HG02798 (cell line): ENCODE measurements around the gene TATDN2.
"Not testable (repeated sequence)": the region's sequence is repeated elsewhere in the genome, so short reads cannot be mapped to it uniquely, and the experiment has no call there.

Source experiments
- ATAC-seq: cut with Tn5 transposase; IDR thresholded peaks from one replicate; pipeline ENCODE4 v1.9.1; 2021; ENCODE audit warnings: mild to moderate bottlenecking; ENCODE audit not compliant: unreplicated experiment, poor library complexity

Gene TATDN2

GRCh38 chr3:10266936-10267335 lies 18.7 kb downstream of the TATDN2 start:
- not testable (repeated sequence) for ATAC-seq

DNA sequence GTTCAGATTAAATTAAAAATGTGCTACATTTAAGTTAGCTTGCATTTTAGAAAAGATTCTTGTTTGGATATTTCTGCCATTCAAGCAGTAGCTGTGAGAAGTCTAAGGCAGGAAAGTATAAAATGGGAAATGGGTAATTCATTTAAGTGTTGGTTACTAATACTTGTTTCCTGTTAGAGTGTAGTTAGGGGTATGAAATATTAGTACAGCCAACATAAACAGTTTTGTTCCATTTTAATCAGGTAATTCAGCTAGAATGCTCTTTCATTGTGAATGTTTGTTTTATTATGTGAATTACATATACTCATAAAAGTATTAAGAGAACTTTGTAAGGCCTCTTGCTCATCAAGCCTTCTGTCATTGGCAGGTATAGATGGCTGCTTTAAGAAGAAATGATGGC lies 19.9 kb downstream of the TATDN2 start:
- no peak for ATAC-seq

DNA sequence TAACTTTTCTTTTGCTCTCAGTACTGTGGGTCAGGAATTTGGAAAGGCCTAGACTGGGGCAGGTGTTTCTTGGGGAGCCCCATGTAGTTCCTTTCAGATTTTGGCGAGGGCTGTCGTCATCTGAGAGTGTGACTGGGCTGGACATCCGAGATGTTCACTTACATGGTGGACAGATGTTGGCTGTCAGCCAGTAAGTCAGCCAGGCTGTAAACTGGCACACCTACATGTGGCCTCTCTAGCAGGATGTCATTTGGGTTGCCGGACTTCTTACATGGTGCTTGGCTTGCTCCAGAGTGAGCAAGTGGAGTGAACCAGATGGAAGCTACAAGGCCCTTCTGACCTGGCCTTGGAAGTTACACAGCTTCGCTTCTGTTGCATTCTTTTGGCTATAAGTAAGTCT lies 20.7 kb downstream of the TATDN2 start:
- ATAC-seq: no peak

- ATAC-seq: no peak
These were observed 21.2 kb downstream of the TATDN2 start for GRCh38 chr3:10269443-10269842.

DNA sequence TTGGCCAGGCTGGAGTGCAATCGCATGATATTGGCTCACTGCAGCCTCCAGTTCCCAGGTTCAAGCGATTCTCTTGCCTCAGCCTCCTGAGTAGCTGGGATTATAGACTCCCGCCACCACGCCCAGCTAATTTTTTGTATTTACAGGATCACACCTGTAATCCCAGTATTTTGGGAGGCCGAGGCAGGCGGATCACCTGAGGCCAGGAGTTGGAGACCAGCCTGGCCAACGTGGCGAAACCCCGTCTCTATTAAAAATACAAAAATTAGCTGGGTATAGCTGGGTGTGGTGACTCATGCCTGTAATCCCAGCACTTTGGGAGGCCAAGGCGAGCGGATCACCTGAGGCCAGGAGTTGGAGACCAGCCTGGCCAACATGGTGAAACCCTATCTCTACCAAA lies 24.2 kb downstream of the TATDN2 start:
- ATAC-seq: not testable (repeated sequence)

DNA sequence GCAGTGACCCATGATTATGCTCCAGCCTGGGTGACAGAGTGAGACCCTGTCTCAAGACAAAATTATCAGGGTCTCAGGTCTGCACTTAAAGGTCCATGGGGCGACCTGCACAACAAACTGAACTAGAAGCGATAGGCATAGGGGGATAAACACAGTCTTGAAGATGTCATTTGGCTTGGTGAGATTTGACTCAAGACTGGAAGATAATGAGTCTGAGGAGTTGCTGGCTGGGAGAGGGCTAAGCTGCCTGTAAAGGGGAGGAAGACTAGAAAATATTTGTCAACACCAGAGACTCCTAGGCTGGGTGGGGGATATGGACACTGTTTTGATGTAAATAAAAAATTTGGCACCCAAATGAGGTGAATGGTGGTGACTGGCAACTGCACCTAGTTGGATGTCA lies 24.7 kb downstream of the TATDN2 start:
- no peak for ATAC-seq

DNA sequence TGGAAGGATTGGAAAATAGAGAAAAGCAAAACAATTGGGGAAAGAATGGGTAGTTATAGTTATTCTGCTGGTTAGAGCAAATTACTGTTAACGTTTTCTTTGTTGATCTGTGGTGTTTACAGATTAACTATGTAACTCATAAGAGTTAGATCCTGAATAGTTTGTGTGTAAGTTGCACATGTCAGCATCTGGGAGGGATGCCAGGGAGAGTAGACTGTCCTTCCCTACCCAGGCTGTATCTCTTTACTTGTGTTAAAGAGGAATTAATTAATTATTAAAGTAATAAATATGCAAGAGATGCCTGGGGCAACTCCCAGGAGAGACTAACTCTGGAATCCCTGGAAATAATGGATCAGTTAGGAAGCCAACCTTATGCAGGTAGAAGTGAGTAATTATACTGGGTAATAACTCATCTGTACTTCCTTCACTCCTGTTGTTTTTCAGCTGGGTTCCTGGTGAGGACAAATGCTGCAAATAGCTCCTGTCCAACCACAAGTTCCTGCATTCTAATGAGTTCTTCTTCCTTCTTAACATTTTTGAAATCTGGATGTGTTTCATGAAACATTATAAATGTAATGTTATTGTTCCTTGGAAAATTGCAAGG lies 25.5 kb downstream of the TATDN2 start:
- no peak for ATAC-seq

GRCh38 chr3:10274601-10275000 lies 26.3 kb downstream of the TATDN2 start:
- ATAC-seq: no peak

GRCh38 chr3:10277115-10277625 lies 28.9 kb downstream of the TATDN2 start:
- no peak for ATAC-seq

- no peak for ATAC-seq
These were observed 30.2 kb downstream of the TATDN2 start for GRCh38 chr3:10278501-10278900.

- no peak for ATAC-seq
These were observed 31.3 kb downstream of the TATDN2 start for GRCh38 chr3:10279384-10280176.

DNA sequence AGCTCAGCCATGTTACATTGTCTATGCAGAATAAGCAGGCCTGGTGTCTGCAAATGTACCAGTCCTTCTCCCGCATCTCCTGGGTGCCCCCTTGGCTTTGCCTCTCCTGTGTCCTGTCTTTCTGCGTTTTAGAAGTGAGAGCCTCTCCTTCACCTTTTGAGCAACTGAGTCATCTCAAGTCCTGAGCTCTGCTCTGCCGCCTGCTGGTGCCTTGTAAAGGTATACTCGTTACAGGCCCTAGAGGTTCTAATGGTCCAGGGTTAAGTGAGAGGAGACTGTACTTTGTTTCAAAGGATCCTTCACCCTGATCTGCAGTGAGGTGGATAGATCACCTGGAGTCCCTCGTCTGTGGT lies 31.9 kb downstream of the TATDN2 start:
- ATAC-seq: no peak

DNA sequence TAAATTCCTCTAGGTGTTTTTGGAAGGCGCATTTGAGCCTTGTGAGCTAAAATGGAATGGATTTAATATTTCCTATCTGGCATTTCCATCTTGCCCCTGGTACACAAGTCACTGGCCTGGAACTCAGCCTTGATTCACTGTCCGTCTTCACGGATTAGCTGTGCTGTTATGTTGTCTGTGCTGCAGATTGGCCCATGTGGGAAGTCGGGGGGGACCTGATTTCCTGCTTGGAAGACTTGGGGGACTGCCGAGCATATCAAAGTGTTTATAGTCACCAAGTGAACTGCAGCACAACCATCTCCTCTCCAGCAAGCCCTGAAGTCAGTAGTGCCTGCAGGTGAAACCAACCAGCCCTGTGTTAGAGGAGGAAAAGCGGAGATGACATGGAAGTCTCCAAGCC lies 32.3 kb downstream of the TATDN2 start:
- ATAC-seq: no peak

- ATAC-seq: no peak
These were observed 33.7 kb downstream of the TATDN2 start for GRCh38 chr3:10281951-10282350.

DNA sequence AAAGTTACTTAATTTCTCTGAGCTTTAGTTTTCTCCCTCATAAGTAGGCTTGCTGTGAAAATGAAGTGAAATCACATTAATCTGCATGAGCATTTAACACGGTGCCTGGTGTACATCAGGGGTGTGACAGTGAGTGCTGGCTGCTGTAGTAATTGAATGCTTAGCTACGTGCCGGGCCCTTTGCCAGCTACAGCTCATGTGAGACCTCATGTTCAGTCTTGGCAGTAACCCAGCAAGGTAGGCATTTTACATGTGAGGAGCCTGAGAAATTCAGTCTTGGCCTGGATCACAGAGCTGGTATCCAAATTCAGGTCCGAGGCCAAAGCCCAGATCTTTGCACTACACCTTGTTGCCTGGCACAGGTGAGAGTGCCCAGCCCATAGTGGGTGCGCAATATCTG lies 35.4 kb downstream of the TATDN2 start:
- ATAC-seq: no peak

DNA sequence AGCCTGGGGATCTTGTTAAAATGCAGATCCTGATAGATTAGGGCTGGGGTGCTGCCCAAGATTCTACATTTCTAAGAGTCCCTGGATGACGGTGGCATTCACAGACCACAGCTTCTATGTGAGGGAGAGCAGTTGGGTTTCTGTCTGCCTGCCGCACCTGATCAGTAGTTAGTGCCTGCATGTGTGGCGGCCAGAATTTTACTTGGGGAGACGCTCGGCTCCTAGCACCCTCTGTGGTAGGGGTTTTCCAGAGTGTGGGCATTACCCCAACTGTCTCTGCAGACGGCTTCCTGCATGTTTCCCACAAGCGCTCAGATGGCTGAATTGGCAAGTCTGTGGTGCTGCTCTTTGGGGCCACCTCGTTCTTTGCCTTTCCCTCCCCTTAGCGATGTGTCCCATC lies 36.2 kb downstream of the TATDN2 start:
- no peak for ATAC-seq

- no peak for ATAC-seq
These were observed 37.2 kb downstream of the TATDN2 start for GRCh38 chr3:10285272-10286132.

DNA sequence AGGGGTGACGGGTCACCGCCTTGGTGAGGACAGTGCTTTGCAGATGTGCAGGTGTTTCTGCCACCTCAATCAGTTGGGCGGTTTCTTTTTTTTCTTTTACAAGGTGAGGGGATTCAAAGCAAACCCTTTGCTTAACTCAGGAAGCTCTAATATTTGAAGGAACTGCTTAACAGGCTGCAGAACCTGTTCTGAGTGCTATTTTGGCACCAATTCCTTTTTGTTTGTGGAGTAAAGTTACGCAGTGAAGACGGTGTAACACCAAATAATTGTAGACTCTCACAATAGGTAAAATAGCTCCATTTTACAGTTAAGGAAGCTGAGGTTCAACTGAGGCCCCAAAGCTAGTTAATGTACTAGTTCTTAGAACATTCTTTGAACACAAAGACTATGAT lies 37.9 kb downstream of the TATDN2 start:
- no peak for ATAC-seq

DNA sequence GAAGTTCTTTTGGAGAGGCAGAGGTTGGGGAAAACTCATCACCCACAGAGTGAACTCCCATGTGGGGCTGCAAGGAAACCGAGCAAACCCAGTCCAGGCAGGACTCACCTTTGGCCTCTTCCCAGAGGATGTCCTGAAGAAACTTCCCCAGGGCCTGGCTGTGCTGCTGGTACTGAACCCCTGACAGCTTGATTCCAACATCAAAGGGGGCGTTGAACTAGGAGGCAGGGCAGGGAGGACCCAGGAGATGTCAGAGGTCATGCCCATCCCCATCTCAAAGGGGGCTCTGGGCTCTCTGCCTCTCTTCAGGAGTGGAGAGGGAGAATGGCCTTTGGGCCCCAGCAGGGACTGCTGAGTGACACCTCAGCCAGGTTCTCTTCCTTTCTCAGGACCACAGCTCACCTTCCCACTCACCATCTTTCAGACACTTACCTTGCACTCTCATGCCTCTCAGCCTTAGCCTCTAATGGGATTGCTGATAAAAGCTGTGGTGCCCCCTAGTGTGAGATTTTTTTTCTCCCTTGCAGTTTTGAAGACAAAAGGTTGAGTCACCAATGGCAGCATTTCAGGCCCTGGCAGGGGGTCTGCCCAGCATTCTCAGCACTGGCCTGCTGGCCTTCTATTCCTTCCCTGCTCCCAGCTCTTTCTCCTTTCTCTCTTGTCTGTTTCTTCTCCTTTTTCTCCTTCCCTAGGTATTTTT lies 38.5 kb downstream of the TATDN2 start:
- ATAC-seq: no peak

DNA sequence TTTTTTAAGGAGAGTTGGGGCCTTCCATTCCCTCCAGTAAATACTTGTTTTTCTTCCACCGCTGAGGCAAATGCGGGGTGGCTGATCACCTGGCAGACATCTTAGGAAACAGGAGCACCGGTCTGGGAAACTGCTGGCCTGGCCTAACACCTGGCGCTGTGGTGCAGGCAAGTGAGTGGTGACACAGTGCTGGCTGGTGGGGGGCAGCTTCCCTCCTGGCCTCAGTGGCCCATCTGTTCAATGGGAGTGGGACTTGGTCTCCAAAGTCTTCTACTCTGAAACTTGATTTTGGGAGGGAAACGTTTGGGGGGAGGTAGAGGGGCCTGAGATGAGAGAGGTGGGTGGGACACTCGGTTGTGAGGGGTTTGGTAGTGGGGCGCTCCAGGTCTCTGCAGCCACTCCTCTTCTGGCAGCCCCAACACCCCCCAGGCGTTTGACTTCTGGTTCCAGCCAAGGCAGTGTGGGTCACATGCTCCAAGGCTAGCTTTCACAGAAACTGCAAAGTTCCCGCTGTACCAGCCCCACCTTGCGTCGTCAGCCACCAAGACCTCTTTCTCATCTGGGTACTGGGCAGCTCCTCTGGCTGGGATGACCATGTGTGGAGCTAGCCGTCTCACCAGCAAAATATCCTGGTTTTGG lies 39.8 kb downstream of the TATDN2 start:
- ATAC-seq: no peak
